Measurements from ENCODE around the gene AP3S1. TPM values are rescaled to one million over a fixed set of nuclear protein-coding genes. Genes with fewer than 3 reads are reported as not detected.
"Not testable (repeated sequence)": the region's sequence is repeated elsewhere in the genome, so short reads cannot be mapped to it uniquely, and the experiment has no call there.

The AP3S1 gene
- total RNA-seq, 1 donor from 2014 or later = 56.6 TPM

DNA sequence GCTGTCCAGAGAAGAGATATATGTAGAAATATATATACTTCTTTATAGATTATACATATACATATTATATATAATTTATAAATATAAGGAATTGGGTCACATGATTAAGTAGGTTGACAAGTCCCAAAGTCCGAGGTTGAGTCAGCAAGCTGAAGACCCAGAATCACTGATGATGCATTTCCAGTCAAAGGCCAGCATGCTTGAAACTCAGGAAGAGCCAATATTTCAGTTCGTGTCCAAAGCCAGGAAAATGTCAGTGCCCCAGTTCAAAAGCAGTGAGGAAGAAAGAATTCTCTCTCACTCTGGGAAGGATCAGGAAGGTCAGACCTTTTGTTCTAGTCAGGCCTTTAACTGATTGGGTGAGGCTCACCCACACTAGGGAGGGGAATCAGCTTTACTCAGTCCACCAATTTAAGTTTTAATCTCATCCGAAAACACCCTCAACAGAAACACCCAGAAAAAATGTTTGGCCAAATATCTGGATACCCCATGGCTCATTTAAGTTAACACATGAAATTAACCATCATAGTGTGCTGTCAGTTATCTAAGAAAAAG lies 78.5 kb downstream of the AP3S1 start:
- intact Hi-C loops (cut with DNase I) = no loop called here
- no peak for DNase-seq (ENCODE audit: low spot score)

DNA sequence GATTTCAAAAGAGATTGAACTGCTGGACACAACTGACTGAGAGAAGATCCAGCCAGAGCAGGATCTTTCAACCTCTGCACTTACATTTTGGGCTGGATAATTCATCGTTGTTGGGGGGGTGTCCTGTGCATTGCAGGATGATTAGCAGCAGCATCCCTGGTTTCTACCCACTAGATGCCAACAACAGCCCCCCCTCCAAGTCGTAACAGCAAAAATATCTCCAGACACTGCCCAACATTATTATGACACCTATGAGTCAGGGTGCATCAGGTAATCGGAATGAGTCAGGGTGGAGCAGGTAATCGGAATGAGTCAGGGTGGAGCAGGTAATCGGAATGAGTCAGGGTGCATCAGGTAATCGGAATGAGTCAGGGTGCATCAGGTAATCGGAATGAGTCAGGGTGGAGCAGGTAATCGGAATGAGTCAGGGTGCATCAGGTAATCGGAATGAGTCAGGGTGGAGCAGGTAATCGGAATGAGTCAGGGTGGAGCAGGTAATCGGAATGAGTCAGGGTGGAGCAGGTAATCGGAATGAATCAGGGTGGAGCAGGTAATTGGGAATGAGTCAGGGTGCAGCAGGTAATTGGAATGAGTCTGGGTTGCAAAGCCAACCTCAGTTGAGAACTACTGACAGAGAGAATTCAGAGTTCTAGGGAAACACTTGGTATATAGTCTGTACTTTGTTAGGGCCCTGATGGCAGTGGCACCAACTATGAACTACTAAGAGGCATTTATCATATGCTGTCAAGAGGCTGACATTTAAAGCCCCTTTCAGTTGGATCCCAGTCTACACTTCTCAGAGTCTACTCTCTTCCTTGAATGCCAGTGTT lies 87.1 kb downstream of the AP3S1 start:
- DNase-seq (ENCODE audit: low spot score); intact Hi-C loops (cut with DNase I): not testable (repeated sequence)

DNA sequence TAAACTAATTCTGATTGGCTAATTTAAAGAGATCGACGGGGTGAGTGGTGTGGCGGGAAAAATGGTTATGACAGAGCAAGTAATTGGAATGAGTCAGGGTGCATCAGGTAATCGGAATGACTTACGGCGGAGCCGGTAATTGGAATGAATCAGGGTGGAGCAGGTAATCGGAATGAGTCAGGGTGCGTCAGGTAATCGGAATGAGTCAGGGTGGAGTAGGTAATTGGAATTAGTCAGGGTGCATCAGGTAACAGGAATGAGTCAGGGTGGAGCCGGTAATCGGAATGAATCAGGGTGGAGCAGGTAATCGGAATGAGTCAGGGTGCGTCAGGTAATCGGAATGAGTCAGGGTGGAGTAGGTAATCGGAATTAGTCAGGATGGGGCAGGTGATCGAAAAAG lies 88.4 kb downstream of the AP3S1 start:
- DNase-seq (ENCODE audit: low spot score); intact Hi-C loops (cut with DNase I): not testable (repeated sequence)

DNA sequence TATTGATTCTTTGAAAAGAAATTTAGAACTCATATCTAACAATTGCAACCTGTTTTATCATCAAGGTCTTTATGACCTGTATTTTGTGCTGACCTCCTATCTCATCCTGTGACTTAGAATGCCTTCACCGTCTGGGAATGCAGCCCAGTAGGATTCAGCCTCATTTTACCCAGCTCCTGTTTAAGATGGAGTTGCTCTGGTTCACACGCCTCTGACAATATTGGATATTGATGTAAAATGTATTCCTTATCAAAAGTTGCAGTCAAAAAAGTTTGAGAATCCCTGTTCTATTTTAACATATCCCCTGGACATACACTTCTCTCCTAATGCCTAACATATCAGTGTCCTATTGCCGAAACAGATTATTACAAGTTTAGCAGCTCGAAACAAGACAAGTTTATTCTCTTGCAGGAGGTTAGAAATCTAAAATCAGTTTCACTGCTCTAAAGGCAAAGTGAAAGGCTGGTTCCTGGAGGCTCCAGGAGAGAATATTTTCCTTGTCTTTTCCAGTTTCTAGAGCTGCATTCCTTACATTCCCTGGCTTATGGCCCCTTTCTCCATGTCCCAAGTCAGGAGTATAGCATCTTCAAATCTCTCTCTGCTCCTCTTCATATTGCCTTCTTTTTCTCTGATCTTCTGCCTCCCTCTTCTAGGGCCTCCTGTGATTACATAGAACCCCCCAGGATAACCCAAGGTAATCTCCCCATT lies 89.0 kb downstream of the AP3S1 start:
- no peak for DNase-seq (ENCODE audit: low spot score)
- intact Hi-C loops (cut with DNase I) = no loop called here

DNA sequence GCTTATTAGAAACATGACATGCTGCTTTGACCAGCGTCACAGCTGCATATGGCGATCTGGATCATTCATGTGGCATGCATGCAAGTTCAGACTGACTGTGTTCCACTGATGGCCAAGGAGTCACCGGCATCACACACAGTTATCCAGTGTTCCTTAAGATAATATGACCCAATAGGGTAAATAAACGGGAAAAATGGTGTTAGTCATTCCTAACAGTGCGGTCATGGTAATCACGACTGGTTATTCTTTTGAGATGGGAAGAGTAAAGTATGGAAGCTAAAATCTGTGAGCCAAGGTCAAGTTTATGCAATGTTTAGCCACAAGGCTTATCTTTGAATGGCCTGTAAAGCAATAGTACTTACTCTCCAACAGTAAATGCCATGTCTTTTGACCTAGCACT lies 91.3 kb downstream of the AP3S1 start:
- DNase-seq (ENCODE audit: low spot score) = no peak
- intact Hi-C loops (cut with DNase I) = no loop called here

DNA sequence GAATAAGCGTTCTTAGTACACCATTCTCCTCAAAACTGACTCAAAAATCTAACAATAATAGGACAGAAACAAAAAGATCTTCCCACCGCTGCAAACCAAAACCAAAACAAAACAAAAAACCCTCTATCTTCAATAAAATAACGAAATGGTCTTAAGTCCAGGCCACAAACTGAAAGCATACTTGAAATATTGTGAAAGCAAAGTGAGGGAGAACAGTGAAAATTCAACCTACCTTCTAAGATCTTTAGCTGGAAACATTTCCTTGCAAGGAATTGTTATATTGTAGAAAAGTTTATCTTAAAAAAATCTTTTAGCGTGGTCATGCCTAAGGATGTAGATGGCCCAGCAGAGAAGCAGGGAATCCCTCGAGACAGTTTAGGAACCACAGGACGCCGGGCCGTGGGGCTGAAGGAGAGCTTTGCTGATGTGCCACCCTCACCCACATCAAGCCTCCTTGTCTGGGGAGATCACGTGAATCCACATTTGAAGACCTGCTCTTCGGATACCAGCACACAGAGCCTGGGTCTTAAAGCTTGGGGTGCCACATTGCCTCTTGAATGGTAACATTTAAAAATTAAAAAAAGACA lies 92.7 kb downstream of the AP3S1 start:
- intact Hi-C loops (cut with DNase I) = no loop called here
- DNase-seq (ENCODE audit: low spot score) = no peak

DNA sequence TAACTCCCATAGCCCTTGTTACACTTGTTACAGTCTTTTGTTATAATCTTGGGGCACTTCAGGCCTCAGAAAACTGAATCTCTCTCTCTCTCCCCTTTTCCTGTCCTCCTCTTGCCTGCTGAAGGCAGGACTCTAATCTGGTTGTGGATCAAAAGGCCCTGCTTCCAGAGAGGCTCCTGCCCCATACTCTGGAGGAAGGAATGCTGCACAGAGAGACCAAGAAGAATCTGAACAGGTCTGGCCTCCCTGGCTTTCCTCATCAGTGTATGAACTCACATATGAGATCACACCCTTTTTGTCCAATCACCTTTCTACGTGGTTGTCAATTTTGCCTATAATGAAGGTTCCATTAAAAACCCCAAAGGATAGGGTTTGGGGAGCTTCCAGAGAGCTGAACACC lies 94.3 kb downstream of the AP3S1 start:
- DNase-seq (ENCODE audit: low spot score) = no peak

DNA sequence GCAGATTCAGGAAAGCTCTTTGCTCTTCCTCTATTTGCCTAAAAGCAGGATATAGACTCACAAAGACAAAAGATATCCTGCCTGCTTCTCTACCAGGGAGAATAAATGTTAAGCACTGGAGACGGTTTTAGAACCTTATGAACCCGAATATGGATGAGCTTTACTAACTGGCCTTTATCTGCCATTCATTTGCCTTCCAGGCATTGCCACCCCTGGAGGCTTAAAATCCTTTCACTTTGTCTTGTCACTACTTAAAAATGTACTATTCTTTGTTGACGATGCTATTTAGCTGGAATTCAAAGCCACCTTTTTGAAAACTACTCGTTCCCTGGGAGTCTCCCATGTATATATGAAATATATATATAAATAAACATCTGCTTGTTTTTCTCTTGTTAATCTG lies 97.3 kb downstream of the AP3S1 start:
- intact Hi-C loops (cut with DNase I) = no loop called here
- DNase-seq (ENCODE audit: low spot score) = no peak

More for the DNA sequence above, 94.3 kb downstream of the AP3S1 start:
- intact Hi-C loops (cut with DNase I) = no loop called here

DNA sequence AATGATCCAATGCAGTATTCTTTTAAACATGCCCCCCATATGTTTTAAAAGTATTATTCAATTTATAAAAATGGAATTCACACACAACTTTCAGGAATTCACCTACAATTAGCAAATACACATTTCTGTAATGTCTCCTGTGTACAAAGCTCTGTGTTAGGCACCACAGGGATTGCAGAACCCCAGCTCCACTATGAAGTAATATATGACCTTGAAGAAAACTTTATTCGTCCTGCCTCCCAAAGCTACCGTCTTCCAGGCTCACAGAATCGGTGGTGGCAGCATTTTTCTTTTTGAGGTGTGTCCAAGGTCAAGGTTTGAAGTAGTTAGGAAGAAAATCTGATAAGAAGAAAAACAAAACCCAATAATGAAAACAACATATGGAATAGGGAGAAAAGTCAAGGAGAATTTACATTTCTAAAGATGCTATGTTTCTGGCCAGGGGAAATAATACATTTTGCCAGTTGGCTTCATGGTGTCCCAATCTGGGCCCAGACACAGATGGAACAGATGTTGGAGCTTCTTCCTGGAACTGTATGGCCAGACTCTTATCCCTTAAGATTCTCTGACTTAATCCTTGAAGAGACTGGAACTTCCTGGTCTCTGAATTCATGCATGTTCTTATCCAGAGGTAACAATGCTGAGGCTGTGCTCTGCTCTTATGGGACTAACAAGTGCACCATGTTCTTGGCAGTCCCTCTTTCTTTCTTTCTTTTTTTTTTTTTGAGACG lies 98.5 kb downstream of the AP3S1 start:
- DNase-seq (ENCODE audit: low spot score) = no peak
- intact Hi-C loops (cut with DNase I) = no loop called here

DNA sequence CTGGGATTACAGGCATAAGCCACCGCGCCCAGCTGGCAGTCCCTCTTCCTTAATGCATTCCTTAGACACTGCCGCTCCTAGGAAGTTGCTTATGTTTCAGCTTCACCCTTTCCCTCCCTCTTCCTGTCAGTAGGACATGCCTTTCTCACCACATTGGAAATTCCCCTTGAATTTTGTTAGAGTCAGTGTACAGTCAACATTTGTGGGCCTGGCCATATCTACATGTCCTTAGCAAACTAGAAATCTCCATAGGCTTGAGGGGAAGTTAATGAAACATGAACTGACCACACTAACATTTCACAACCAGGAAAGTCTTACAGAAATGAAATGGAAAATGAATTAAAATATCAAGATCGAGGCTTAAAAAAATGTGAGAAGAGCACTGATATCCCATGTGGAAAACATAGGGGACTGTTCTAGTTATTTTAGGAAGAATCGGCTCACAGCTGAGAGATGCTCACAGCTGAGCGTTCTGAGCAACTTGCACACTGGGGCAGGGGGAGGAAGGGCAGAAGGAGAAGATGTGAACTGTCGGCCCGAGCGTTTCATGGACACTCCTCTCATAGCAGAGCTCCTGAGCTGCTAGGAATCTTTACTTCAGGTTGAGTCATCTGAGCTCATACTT lies 99.4 kb downstream of the AP3S1 start:
- intact Hi-C loops (cut with DNase I) = no loop called here
- no peak for DNase-seq (ENCODE audit: low spot score)

DNA sequence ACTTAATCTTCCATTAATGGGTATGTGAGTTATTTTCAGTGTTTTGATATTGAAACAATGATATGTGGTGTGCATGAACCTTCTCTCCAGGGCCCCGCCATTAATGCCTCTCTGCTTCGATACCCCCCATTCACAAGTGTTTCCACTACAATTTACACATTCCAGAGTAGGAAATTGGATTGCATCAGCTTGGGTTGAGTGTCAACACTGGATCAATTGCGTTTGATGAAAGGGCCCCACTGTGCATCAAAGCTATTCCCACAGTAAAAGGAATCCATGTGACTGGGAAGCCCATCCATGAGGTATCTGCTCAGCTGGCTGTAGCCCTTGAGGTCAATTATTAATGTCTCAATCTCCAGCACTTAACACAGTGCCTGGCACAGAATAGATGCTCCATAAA lies 102.8 kb downstream of the AP3S1 start:
- intact Hi-C loops (cut with DNase I) = no loop called here
- DNase-seq (ENCODE audit: low spot score) = no peak

DNA sequence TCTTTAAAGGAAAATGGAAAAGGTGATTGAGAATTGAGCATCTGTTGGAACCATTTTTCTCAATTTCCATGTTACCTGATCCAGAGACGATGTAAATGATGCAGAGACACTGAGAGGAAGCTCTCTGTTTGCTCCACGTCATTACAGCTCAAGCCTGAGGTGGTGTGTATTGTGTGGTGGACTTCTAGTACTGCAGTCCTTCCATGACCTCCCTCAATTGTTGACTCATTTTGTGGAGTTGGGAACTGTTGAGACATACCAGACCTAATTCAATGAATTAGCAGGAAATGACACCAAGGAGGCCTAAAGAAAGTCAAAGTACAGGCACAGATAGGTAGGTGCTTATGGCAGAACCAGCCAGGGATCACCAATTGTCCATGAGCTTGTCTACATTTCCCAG lies 104.9 kb downstream of the AP3S1 start:
- no peak for DNase-seq (ENCODE audit: low spot score)
- intact Hi-C loops (cut with DNase I) = no loop called here

DNA sequence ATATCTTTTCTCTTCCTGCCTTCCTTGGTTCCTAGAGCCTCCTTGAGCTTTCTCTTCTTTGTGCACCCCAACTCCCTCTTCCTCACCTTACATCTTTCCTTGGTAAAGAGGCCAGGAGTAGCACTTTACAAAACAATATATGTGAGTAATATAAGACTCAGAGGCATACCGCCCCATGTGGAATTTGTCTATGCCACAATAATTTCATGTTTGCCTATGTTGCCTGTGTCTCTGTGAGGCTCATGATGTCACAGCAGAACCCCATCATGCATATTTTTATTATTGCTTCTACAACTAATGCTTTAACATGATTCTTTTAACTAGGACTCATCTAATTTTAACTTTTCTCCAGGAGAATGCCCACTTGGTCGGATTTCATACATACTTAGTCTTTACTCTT lies 105.5 kb downstream of the AP3S1 start:
- intact Hi-C loops (cut with DNase I) = no loop called here

DNA sequence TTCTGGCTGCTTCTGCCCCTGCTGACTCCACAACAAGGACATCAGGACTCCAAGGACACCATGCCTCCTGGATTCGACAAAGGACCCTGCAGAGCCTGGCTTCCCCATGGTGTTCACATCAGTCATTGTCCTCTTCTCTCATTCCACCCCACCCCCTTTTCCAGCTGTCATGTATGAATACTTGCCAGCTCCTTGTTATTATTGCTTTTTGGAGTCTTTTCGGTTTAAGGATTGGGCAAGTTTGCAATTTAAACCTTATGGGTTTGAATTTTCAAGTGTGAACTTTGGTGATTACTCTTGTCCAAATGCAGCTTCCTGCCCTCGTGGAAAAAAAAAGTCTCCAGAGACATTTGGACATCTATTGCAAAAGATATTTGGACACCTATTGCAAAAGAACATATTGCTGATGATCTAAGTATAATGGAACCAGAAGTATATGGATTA lies 106.4 kb downstream of the AP3S1 start:
- no peak for DNase-seq (ENCODE audit: low spot score)
- intact Hi-C loops (cut with DNase I) = no loop called here

More for the DNA sequence above, 105.5 kb downstream of the AP3S1 start:
- no peak for DNase-seq (ENCODE audit: low spot score)

DNA sequence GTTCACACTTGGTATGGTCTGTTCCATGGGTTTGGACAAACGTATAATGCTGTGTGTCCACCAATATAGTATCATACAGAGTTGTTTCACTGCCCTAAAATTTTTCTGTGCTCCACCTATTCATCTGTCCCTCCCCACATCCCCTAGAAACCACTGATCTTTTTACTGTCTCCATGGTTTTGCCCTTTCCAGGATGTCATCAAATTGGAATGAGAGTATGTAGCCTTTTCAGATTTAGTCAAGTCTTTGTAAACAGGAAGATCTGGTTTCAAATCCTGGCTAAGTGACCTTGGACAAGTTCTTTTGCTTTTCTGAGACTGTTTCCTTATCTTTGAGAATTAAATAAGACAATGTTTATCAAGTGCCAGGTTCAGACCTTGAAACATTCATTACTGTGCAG lies 107.4 kb downstream of the AP3S1 start:
- intact Hi-C loops (cut with DNase I) = no loop called here
- DNase-seq (ENCODE audit: low spot score) = no peak

DNA sequence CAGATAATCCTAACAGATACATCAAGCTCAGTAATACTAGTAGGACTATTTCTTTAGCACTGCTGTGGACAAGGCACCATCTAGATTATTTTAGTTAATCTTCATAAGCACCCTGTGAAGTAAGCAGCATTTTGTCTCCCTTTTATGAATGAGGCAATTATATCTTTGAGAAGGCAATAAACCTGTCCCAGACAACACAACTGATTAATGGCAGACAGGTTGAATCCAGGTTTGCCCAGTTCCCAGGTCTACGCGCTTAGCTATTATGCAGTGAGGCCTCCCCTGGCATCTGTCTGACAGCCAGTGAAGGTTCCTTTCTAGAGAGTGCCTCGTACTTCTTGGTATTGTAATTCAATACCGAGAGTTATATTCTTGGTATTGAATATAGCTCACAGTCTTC lies 110.9 kb downstream of the AP3S1 start:
- DNase-seq (ENCODE audit: low spot score) = no peak
- intact Hi-C loops (cut with DNase I) = no loop called here

DNA sequence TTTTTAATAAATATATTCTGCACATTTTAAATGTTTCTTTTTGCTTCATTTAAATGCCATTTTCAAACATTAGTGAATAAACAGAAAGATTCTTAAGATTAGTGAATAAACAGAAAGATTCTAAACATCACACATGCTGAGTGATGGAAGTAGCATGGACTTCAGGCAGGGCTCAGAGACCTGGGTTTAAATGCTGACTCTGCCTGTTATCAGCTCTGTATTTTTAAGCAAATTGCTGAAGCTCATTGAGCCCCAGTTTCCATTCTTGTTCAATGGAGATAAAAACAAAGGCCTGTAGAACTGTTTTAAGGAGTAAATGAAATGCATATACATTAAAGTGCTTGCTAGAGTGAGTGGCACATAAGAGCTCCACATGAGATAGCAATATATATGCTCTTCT lies 112.4 kb downstream of the AP3S1 start:
- no peak for DNase-seq (ENCODE audit: low spot score)
- intact Hi-C loops (cut with DNase I) = no loop called here

DNA sequence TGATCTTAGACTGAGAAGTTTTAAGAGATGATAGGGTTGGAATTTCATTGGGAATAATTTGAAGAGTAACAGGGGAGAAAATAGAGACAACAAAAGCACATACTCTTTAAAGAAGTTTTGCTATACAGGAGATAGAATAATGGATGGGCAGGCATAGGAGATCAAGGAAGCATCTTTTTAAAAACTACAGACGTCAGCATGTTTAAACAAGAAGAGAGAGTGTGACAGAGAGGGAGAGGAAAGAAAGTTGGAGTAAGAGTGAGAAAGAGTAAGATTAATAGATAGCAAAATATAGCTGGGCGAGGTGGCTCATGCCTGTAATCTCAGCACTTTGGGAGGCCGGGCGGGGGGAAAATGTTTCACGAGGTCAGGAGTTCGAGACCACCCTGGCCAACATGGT lies 115.2 kb downstream of the AP3S1 start:
- intact Hi-C loops (cut with DNase I) = no loop called here
- DNase-seq (ENCODE audit: low spot score) = no peak
